GM13977 (cell line): ENCODE data around the gene SPON1.

Source experiments
- DNase-seq: peaks from one replicate; pipeline ENCODE4 v3.0.0; 2012; ENCODE audit warnings: low spot score
- in situ Hi-C: fragments of 300-500 bp; cut with MboI; formaldehyde crosslinking; loops from one replicate; pipeline ENCODE4 v1.12.0; 2022; ENCODE audit warnings: low sequenced_read_pairs, low pct_unique_long_range_greater_than_20kb, mixed read lengths, inconsistent platforms; ENCODE audit not compliant: unreplicated experiment
- TF ChIP-seq, protein P1 (sequence below): IDR thresholded peaks from 2 replicates; pipeline ENCODE4 v1.5.1; 2012; ENCODE audit warnings: mild to moderate bottlenecking, control low read depth; ENCODE audit not compliant: insufficient read depth; ENCODE audit errors: extremely low read depth, missing control alignments

Gene SPON1

DNA sequence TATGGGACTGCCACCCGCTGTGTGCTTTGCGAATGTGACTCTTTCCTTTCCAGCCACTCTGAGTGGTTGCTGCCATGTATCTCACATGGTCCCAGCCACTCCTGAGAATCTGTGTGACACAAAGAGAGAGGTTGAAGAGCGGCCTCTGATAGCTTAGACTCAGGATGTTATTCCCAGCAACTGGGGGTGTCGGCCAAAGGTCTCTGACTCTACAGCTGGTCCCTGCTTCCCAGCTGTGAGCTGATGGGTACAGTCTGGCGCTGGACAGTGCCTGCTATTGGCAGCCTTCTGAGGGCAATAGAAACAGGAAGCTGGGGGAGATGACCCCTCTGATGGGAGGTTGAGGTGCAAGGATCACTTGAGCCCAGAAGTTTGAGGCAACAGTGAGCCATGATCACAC, 291.3 kb downstream of the SPON1 start:
- in situ Hi-C loops = loop anchor here (25.0 kb wide), 1 partner anchor 492 kb away; no protein-coding TSS in a partner anchor
- no peak for DNase-seq
- TF ChIP-seq, protein P1, sequence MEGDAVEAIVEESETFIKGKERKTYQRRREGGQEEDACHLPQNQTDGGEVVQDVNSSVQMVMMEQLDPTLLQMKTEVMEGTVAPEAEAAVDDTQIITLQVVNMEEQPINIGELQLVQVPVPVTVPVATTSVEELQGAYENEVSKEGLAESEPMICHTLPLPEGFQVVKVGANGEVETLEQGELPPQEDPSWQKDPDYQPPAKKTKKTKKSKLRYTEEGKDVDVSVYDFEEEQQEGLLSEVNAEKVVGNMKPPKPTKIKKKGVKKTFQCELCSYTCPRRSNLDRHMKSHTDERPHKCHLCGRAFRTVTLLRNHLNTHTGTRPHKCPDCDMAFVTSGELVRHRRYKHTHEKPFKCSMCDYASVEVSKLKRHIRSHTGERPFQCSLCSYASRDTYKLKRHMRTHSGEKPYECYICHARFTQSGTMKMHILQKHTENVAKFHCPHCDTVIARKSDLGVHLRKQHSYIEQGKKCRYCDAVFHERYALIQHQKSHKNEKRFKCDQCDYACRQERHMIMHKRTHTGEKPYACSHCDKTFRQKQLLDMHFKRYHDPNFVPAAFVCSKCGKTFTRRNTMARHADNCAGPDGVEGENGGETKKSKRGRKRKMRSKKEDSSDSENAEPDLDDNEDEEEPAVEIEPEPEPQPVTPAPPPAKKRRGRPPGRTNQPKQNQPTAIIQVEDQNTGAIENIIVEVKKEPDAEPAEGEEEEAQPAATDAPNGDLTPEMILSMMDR = no peak

DNA sequence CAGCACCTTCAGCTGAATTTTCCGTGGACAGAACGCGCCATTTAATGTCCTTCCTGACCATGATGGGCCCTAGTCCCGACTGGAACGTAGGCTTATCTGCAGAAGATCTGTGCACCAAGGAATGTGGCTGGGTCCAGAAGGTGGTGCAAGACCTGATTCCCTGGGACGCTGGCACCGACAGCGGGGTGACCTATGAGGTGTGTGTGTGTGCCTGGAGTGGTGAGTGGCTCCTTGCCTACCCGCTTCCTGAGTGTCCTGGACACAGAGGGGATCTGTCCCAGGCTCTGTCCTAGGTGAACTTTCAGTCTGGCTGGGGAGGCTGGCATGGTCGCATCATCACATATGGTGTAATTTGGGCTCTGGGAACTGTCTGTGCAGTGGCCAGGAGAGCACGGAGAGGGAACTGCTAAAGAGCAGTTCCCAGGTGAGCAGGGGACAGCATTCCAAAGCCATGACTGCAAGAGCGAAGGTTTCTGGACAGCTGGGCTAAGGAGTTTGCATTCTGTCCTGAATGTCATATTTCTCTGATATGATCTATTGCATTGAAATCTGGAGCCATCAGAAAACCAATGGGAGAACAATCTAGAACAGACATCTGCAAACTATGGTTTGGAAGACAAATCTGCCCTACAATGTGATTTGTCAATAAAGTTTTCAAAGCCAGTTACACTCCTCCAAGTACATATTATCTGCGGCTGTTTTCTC, 292.2 kb downstream of the SPON1 start:
- in situ Hi-C loops = loop anchor here (25.0 kb wide), 1 partner anchor 492 kb away; no protein-coding TSS in a partner anchor
- TF ChIP-seq, protein P1 = no peak
- DNase-seq = no peak

DNA sequence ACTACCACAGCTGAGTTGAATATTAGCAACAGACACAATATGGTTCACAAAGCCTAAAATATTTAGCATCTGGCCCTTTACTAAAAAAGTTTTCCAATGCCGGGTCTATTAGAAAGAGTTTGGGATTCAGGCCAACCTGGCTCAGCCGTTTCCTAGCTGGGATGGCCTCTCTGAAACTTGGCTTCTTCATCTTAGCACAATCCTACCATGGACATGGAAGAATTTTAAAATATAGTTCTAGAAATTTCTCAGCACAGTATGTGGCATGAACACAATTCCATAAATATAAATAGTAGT, 292.7 kb downstream of the SPON1 start:
- in situ Hi-C loops = loop anchor here (25.0 kb wide), 1 partner anchor 493 kb away; no protein-coding TSS in a partner anchor
- no peak for DNase-seq
- TF ChIP-seq, protein P1 = no peak

DNA sequence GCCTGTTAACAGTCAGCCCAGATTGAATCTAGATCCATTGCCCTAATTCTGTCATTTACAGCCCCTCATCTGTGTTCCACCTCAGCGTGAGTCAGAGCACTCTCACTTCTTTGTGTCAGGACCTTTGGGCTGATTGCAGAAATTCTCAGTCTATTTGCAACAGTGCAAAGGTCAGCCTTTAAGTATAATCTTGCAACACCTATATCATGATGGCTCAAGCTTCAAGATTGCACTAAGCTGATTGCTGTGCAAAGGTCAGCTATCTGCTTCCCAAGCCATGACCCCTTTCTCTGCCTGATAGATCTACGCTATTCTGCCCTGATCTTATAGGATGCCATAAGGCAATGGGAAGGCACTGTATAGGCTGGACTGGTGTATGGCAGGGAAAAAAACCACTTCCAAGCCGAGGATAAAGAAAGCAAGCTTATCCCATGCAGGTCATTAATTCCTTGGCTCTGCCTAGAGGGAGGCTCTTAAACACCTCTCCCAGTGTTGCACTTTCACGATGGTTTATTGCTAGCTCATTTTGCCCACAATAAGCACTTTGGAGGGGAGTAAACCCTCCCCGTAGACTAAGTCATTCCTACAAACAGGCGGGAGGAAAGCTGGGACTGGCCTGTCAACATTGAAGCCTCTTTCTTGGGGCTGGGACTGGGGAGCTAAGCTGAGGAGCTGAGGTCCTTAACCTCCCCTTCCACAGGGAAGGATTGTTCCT, 295.9 kb downstream of the SPON1 start:
- no peak for DNase-seq
- TF ChIP-seq, protein P1 = no peak
- in situ Hi-C loops = loop anchor here (25.0 kb wide), 1 partner anchor 496 kb away; no protein-coding TSS in a partner anchor

DNA sequence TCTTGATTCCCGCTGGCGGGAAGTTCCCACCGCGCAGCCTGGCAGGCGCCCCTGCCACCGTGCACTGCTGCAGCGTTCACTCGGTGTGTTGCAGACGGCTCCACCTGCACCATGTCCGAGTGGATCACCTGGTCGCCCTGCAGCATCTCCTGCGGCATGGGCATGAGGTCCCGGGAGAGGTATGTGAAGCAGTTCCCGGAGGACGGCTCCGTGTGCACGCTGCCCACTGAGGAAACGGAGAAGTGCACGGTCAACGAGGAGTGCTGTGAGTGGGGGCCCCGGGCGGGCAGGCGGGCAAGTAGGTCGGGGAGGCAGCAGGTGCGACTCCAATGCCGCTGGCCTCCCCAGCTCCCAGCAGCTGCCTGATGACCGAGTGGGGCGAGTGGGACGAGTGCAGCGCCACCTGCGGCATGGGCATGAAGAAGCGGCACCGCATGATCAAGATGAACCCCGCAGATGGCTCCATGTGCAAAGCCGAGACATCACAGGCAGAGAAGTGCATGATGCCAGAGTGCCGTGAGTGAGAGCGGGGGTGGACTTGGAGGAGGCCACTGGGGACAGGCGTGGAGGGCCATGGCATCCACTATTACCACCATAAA, 296.8 kb downstream of the SPON1 start:
- in situ Hi-C loops = loop anchor here (25.0 kb wide), 1 partner anchor 497 kb away; no protein-coding TSS in a partner anchor
- no peak for DNase-seq
- TF ChIP-seq, protein P1 = no peak

DNA sequence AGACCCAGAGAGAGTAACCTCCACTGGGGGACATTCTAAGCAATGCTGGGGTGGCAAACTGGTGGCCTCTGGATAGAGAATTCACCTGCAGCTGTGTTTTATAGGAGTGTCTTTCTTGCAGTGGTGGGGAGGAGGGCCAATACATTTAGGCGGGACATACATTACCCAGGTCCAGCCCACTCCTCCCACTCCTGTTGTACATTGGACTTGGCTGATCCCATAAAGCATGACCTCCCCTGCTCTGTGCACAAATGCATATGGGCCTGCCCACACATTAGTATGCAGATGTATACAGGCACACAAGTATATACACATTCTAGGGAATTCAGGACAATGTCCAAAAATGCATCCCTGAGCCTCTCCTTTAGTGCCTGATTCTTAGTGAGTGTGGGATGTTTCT, 297.4 kb downstream of the SPON1 start:
- in situ Hi-C loops = loop anchor here (25.0 kb wide), 1 partner anchor 498 kb away; no protein-coding TSS in a partner anchor
- TF ChIP-seq, protein P1 = no peak
- DNase-seq = no peak
